AG20443 (cell line): ENCODE measurements around the gene DPP6.

Source experiments
- DNase-seq: peaks from one replicate; pipeline ENCODE4 v3.0.0; 2012; ENCODE audit warnings: low spot score, mixed read lengths

The DPP6 gene

DNA sequence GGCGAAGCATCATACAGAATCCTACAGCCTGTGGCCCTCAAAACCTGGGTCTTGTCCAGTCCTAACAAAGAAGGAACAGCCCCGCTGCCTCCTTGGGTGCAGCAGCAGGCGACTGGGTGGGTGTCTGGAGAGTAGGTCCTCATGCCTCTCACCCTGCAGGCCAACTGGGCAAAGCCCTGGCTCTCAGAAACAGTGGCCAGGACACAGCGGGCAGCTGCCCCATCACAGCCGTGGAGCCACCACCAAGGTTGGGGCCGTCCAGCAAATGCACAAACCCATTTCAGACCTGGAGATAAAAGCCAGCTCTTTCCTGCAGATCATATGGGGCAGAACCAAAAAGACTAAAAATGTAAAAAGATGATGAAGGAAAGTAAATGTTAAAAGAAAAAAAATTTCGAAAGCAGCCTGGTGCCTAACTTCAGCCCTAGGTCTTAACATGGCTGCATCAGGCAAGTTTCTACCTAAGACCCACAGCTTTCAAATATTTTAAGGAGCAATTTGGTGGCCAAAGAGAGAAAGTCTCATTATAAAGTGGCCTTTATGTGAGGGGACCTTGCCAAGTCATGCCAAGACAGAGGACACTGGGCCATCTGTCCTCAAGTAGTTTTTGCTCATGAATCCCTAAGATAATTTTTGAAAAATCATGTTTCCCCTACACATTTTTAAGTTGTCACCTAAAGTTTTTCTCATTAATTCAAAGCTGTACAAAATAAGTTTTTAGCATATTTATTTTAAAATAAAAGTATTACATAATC is 808.6 kb downstream of the DPP6 start:
- no peak for DNase-seq

GRCh38 chr7:154861589-154861988 is 809.4 kb downstream of the DPP6 start:
- no peak for DNase-seq

- DNase-seq, result no peak
Observed at GRCh38 chr7:154862153-154862791, 810.1 kb downstream of the DPP6 start.

- DNase-seq, result no peak
Observed at GRCh38 chr7:154863766-154864522, 811.7 kb downstream of the DPP6 start.

DNA sequence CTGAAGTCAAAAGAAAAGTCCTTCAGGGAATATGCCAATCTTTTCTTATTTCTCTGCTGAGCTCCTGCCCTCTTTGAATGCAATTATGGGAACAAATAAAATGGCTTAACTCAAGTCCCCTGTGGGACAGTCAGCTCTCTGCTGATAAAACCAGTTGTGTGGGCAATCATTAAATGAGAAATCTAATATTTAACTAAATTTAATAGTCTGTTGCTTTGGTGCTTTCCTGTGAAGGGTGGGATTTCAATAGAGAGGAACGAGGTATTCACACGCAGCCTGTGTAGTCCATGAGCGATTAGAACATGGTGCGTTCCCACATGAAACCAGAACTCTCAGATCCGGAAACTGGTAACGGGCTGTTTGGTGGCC is 812.3 kb downstream of the DPP6 start:
- DNase-seq, result no peak

- no peak for DNase-seq
Observed at GRCh38 chr7:154865984-154866685, 813.9 kb downstream of the DPP6 start.

DNA sequence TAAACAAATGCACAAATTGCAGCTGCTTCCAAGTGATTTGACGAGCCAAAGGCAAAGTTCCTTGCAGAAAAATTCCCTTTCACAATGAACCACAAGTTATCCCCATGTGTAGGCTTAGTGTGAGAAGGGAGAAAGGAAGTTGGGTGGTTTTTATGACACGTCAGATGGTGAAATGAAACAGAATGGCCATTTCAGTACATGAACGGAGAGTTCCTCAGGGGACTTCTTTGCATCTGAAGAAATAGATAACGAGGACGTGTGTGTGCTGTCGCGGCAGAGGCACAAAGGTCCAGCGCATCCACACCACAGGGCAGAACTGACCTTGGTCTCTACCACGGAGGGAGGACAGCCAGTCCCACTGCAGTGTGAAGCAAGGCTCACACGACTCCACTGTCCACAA is 814.9 kb downstream of the DPP6 start:
- DNase-seq, result no peak

DNA sequence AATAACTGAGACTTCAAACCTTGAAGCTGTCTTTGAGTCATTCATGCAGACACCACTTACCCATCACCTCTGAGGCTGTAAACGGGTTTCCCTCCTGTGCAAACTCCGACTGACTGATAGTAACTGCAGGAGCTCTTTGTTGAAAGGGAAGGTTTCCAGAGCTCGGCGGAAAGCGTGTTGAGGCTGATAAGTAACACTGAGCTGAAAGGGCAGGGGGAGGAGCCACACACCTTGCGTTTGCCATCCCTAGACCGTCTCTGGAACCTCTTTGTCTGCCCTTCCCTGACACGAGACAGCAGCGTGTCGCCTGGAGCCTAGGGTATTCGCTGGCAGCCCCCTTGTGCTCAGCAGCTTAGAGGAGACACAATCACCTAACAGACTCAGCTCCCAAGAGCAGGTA is 816.7 kb downstream of the DPP6 start:
- DNase-seq, result no peak

DNA sequence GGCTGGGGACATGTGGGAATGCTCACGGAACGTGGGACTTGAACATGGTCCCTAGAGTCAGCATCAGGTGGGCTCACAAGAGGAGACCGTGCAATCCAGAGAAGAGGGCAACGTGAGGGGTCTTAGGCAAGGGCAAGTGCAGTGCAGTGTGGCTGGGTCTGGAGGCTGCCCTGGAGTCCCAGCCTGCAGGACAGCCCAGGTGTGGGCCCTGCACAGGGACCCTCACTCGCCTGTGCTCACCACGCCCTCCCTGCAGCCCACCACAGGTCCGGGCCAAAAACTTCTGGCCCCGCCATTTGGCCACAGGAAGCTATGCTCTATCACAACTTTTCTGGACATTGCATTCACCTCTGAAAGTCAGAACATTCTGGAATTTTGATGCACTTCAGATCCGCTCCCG is 817.2 kb downstream of the DPP6 start:
- DNase-seq, result no peak

- no peak for DNase-seq
Observed at GRCh38 chr7:154871507-154871906, 819.3 kb downstream of the DPP6 start.

GRCh38 chr7:154871928-154872750 is 819.9 kb downstream of the DPP6 start:
- no peak for DNase-seq

- no peak for DNase-seq
Observed at GRCh38 chr7:154872811-154873499, 820.8 kb downstream of the DPP6 start.

GRCh38 chr7:154873500-154874121 is 821.4 kb downstream of the DPP6 start:
- DNase-seq, result no peak

- no peak for DNase-seq
Observed at GRCh38 chr7:154874409-154875113, 822.4 kb downstream of the DPP6 start.

DNA sequence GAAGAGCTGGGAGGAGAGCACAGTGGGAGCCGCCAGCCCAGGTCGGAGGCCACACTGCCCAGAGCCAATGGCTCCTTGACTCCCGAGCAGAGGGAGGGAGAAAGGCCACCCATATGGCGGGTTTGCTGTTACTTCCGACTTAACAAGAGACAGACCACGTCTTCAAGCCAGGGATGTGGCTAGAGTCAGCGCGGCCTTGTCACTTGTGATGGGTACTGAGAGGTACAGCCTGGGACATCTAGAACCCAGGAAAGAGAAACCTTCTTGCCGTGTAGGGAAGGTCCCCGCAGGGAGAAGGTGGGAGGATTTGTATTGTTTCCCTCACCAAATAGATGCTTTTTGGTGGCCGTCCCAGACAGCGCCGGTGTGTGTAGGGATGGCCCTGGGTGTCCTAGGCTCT is 823.1 kb downstream of the DPP6 start:
- no peak for DNase-seq

DNA sequence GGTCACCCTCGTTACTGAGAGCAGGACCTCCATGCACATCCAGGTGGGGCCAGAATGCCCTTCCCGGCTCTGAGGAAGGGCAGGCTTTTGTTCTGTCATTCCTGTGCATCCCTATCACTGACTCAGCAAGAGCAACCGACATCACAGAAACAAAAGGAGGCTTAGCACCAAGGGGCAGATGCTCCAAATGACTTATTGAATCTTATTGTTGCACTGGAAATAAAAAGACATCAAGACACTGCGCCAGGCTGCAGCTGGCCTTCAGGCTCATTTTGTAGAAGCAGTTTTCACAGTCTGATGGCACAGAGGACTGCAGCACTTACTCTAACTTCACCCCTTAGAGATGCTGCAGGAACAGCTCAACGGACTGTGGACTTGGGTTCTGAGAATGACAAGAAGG is 824.3 kb downstream of the DPP6 start:
- no peak for DNase-seq

GRCh38 chr7:154877031-154877430 is 824.8 kb downstream of the DPP6 start:
- no peak for DNase-seq

DNA sequence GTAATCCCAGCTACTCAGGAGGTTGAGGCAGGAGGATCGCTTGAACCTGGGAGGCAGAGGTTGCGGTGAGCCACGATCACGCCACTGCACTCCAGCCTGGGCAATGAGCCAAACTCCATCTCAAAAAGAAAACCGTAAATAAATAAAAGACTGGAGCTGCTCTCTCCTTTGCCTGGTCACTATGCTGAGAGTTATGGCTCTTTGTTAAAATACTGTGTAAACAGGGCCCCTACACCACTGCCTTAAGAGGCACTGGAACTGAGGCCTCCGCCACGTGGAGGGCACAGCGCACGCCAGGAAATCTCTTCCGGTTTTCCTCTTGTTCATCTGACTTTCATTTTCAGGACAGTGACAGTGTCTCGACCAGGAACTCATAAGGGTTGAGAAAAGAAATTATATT is 827.4 kb downstream of the DPP6 start:
- no peak for DNase-seq

DNA sequence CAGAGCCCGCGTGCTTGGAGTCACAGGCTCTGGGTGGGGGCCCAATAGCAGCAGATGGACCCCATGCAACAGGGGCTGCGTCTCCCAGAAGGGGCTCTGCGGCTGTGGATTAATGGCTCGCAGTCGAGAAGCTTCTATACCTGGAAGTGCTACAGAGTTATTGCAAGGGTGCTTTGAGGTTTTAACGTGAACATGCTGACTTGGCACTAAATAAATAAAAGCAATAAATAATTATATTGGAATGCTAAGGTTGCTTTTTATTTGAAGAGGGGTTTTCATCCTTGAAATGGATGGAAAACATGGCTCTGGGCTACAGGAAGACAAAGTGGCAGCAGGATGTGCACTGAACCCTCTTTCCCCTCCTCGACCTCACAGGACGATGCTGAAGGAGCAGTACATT is 828.3 kb downstream of the DPP6 start:
- DNase-seq, result no peak

DNA sequence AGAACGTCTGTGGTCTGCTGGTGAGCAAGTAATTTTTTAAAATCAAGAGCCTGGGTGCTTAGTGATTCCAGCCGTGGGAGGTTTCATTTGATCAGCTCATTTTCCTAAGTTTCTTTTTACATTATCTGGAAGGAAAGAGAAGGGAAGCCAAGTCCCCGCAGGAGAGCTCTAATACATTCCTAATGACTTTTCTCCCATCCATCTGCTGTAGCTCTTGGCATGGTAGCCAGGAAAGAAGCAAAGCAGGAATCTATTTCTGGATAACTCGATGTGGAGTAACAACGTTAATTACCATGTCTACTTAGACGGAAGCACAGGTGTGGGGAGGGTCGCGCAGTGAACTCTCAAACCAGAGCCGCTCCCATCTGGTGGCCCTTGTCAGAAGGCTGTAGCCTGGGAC is 828.8 kb downstream of the DPP6 start:
- DNase-seq, result no peak
